ENCODE results near the gene LARGE2. TPM values are rescaled to one million over a fixed set of nuclear protein-coding genes. Genes with fewer than 3 reads are reported as not detected.

LARGE2 gene
- total RNA-seq, 6 experiments from 2014 or later, result not detected

DNA sequence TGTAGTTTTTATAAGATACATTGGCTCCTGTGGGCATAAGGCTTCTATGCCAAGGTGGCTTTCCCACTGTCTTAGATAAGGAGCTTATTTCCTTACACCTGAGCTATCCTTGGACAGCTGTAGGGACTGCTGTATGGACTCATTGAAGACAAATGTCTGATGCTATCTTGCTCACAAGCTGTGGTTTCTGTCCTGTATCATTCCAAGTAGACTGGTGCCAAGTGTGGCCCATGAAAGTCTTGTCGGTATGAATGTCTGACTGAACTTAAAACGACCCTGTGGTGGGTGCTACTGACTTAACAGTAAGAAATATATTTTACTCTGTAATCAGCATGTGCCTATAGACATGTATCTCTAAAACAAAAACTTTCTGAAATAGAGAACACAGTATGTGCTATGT, 45.0 kb downstream of the LARGE2 start:
- DNase-seq, result no peak
- H3K4me3 Mint-ChIP-seq, result no peak overlapping the region
- no peaks in the 10 kb centered on the region for H3K36me3 Mint-ChIP-seq (ENCODE audit: low read depth)
- H3K4me1 Mint-ChIP-seq (ENCODE audit: low read depth), result no peaks in the 10 kb centered on the region
- no peaks in the 10 kb centered on the region for H3K9me3 Mint-ChIP-seq
- H3K27ac Mint-ChIP-seq, result no peak overlapping the region
- TF ChIP-seq, protein P1, sequence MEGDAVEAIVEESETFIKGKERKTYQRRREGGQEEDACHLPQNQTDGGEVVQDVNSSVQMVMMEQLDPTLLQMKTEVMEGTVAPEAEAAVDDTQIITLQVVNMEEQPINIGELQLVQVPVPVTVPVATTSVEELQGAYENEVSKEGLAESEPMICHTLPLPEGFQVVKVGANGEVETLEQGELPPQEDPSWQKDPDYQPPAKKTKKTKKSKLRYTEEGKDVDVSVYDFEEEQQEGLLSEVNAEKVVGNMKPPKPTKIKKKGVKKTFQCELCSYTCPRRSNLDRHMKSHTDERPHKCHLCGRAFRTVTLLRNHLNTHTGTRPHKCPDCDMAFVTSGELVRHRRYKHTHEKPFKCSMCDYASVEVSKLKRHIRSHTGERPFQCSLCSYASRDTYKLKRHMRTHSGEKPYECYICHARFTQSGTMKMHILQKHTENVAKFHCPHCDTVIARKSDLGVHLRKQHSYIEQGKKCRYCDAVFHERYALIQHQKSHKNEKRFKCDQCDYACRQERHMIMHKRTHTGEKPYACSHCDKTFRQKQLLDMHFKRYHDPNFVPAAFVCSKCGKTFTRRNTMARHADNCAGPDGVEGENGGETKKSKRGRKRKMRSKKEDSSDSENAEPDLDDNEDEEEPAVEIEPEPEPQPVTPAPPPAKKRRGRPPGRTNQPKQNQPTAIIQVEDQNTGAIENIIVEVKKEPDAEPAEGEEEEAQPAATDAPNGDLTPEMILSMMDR (IDR thresholded peaks at IDR 0.05), result no peak
- H3K27me3 Mint-ChIP-seq (ENCODE audit: insufficient read depth), result peaks cover 3% of the 10 kb centered on the region; the same call in 1 of the 2 replicates

GRCh38 chr11:45968901-45969300, 46.4 kb downstream of the LARGE2 start:
- Mint-ChIP-seq H3K27me3 (ENCODE audit: insufficient read depth) (peaks cover 2% of the 10 kb centered on the region; the same call in 1 of the 2 replicates), H3K36me3 (ENCODE audit: low read depth) (no peaks in the 10 kb centered on the region), H3K9me3 (no peaks in the 10 kb centered on the region), H3K4me1 (ENCODE audit: low read depth) (no peaks in the 10 kb centered on the region), H3K4me3 (no peak overlapping the region), H3K27ac (no peak overlapping the region)
- no peak for DNase-seq
- TF ChIP-seq, protein P1 (IDR thresholded peaks at IDR 0.05), result no peak

DNA sequence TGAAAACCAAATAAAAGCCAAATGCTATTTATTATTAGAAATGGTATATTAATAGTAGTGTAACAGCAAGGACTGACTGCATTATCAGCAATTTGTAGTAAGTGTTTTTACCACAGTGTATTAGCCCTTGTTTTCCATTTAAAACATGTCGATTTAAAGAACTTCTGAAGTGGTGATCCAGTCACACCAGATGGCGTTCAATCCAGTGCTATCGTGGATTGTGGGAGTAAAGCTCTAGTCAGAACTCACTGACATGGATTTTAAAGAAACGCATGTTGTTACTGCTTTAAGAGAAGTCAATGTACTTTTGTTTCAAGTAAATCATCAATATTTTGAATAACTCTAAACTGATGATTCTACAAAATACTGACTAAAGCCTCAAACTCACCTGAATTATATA, 51.1 kb downstream of the LARGE2 start:
- H3K4me3 Mint-ChIP-seq, result no peak overlapping the region
- no peaks in the 10 kb centered on the region for H3K9me3 Mint-ChIP-seq

DNA sequence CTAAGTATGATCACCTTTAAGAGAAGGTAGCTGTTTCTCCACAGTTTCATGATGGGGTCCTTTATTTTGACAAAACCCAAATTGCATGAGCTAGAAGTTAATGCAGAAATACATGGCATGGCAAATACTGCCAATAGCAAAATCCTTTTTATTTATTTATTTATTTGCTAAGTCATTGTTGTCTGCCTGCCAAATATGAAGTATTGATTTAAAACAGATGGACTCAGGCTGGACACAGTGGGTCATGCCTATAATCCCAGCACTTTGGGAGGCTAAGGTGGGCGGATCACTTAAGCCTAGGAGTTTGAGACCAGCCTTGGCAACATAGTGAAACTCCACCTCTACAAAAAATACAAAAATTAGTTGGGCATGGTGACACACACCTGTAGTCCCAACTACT, 52.4 kb downstream of the LARGE2 start:
- H3K27ac Mint-ChIP-seq, result no peak overlapping the region
- no peak overlapping the region for H3K4me3 Mint-ChIP-seq
- DNase-seq, result peak; percentile 7

More for the DNA sequence above, 51.1 kb downstream of the LARGE2 start:
- TF ChIP-seq, protein P1 (IDR thresholded peaks at IDR 0.05), result no peak
- H3K27ac Mint-ChIP-seq, result no peak overlapping the region
- peaks cover 2% of the 10 kb centered on the region; the same call in 1 of the 2 replicates for H3K27me3 Mint-ChIP-seq (ENCODE audit: insufficient read depth)
- no peaks in the 10 kb centered on the region; the same call in 1 of the 2 replicates for H3K36me3 Mint-ChIP-seq (ENCODE audit: low read depth)
- DNase-seq, result no peak
- no peaks in the 10 kb centered on the region for H3K4me1 Mint-ChIP-seq (ENCODE audit: low read depth)

More for the DNA sequence above, 52.4 kb downstream of the LARGE2 start:
- Mint-ChIP-seq H3K9me3 (no peaks in the 10 kb centered on the region), H3K4me1 (ENCODE audit: low read depth) (no peaks in the 10 kb centered on the region), H3K27me3 (ENCODE audit: insufficient read depth) (peaks cover 2% of the 10 kb centered on the region; the same call in 1 of the 2 replicates), H3K36me3 (ENCODE audit: low read depth) (peaks cover 6% of the 10 kb centered on the region; the same call in 1 of the 2 replicates)
- TF ChIP-seq, protein P1 (IDR thresholded peaks at IDR 0.05), result no peak

Other genes with a start within 250 kb of the LARGE2 start
- gene SLC35C1, start 117.5 kb upstream of the LARGE2 start, total RNA-seq (2021; fragmentation: NEBNext Ultra II Directional; extraction: Animal tissue kit (Norgen Biotek cat#: 25700)), result 10 to 100 TPM; 24.2 to 29.6 (median 27.4) TPM
- gene CRY2, start 75.2 kb upstream of the LARGE2 start, total RNA-seq (2021; fragmentation: NEBNext Ultra II Directional; extraction: Animal tissue kit (Norgen Biotek cat#: 25700)), result 10 to 100 TPM; 12.5 to 16.4 (median 14.1) TPM
- gene MAPK8IP1, start 37.0 kb upstream of the LARGE2 start, total RNA-seq (2021; fragmentation: NEBNext Ultra II Directional; extraction: Animal tissue kit (Norgen Biotek cat#: 25700)), result 10 to 100 TPM in 1 of 6 experiments, 1 to 10 TPM in 5; 7.4 to 10.0 (median 8.7) TPM
- under 1 TPM; 0.38 to 0.74 (median 0.68) TPM for gene FREY1, start 15.4 kb upstream of the LARGE2 start, total RNA-seq (2021; fragmentation: NEBNext Ultra II Directional; extraction: Animal tissue kit (Norgen Biotek cat#: 25700))
- 10 to 100 TPM; 23.4 to 27.2 (median 25.9) TPM for gene PEX16, start 4.8 kb upstream of the LARGE2 start, total RNA-seq (2021; fragmentation: NEBNext Ultra II Directional; extraction: Animal tissue kit (Norgen Biotek cat#: 25700))
- gene PHF21A, start 198.8 kb downstream of the LARGE2 start, total RNA-seq (2021; fragmentation: NEBNext Ultra II Directional; extraction: Animal tissue kit (Norgen Biotek cat#: 25700)), result 10 to 100 TPM; 25.5 to 32.4 (median 26.2) TPM